GM12872 (cell line): Measurements from ENCODE around the gene CCL17.

Source experiments
- CTCF ChIP-seq: IDR thresholded peaks from 3 replicates; pipeline ENCODE4 v1.5.1; 2011; ENCODE audit warnings: low read depth, mild to moderate bottlenecking, low read length, moderate library complexity; ENCODE audit not compliant: insufficient read depth

CCL17 gene

GRCh38 chr16:57403965-57404817 is at the start of gene CCL17:
Gene CCL17, plus strand, starts transcription at chr16:57404767. Its CDS starts 9,166 bp downstream, at chr16:57413933.
- TF ChIP-seq CTCF = no peak

GRCh38 chr16:57355898-57356414 is 48.6 kb upstream of the CCL17 start:
- TF ChIP-seq CTCF = no peak

GRCh38 chr16:57356547-57356946 is 48.0 kb upstream of the CCL17 start:
- no peak for TF ChIP-seq CTCF

- TF ChIP-seq CTCF = no peak
These were observed 47.1 kb upstream of the CCL17 start for GRCh38 chr16:57357330-57358085.

- TF ChIP-seq CTCF = no peak
These were observed 46.5 kb upstream of the CCL17 start for GRCh38 chr16:57358086-57358420.

GRCh38 chr16:57358527-57359095 is 46.0 kb upstream of the CCL17 start, which contains the start of gene CCL22:
Gene CCL22, plus strand, starts transcription at chr16:57358783. Its CDS starts 34 bp downstream, at chr16:57358817.
- no peak for TF ChIP-seq CTCF
